Activated CD8-positive, alpha-beta memory T cell treated with anti-CD3 and anti-CD28 coated beads for 24 hours (primary cell): ENCODE measurements around the gene MVK.
"Not testable (repeated sequence)": the region's sequence is repeated elsewhere in the genome, so short reads cannot be mapped to it uniquely, and the experiment has no call there.

ENCODE experiments used
- DNase-seq: peaks from one replicate; pipeline ENCODE4 v3.0.0-alpha.2; 2020

Gene MVK

DNA sequence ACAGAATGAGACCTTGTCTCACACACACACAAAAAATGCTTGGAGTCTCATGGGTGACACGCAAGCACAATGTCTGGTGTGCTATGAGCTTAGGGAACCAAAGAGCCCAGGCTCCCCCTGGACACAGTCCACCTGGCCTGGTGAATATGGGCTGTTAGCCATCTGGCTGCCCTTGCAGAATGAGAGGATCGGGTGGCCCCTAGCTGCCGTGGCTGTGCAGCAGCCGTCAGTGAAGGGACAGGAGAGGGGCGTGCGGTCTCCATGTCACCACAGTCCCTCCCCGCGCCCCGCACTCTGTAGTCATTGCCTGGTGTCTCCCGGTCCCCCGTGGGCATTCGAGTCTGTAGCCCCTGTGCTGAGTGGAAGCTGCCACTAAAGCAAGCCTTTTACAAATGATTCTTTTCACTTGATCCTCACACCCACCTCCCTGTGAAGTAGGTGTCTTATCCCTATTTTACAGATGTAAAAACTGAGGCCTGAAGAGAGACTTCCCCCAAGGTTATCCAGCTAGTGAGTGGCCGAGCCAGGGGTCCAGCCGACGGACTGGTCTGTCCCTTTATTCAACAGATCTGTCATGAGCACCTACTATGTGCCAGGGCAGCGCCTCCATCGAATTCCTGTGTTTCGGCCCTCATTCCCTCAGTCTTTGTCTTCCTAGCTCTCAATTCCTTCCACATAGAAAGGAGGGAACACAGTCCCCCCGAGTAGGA lies 18.8 kb downstream of the MVK start:
- no peak for DNase-seq

GRCh38 chr12:109592905-109593272 lies 19.3 kb downstream of the MVK start:
- DNase-seq: no peak

GRCh38 chr12:109594556-109595317 lies 21.1 kb downstream of the MVK start:
- no peak for DNase-seq

- no peak for DNase-seq
These were observed 21.8 kb downstream of the MVK start for GRCh38 chr12:109595321-109595902.

DNA sequence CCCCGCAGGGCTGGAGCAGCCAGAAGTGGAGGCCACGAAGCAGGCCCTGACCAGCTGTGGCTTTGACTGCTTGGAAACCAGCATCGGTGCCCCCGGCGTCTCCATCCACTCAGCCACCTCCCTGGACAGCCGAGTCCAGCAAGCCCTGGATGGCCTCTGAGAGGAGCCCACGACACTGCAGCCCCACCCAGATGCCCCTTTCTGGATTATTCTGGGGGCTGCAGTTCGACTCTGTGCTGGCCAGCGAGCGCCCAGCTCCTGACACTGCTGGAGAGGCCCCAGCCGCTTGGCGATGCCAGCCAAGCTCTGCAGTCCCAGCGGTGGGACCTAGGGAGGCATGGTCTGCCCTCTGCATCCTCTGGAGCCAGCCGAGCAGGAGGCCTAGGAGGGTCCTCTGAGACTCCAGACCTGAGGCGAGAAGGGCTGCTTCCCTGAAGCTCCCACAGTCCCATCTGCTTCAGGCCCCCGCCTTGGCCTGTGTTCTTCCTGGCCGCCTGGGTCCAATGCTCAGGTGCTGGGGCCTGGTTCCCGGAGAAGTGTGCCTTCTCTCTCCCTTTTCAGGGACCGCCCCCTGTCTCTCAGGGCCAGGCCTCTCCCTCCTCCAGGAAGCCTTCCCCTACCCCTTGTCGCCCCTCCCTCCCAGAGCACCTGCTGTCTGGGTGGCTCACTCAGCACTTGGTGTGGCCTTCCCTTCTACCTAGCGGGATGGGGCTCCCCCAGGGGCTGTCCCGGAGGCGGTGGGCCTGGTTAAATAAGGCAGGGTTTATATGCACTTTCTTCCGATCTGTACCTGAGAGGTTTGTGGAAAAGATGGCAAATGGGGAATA lies 23.0 kb downstream of the MVK start:
- DNase-seq: no peak

- DNase-seq: no peak
These were observed 23.8 kb downstream of the MVK start for GRCh38 chr12:109597414-109597794.

GRCh38 chr12:109597795-109598427 lies 24.3 kb downstream of the MVK start:
- DNase-seq: peak; percentile 85

DNA sequence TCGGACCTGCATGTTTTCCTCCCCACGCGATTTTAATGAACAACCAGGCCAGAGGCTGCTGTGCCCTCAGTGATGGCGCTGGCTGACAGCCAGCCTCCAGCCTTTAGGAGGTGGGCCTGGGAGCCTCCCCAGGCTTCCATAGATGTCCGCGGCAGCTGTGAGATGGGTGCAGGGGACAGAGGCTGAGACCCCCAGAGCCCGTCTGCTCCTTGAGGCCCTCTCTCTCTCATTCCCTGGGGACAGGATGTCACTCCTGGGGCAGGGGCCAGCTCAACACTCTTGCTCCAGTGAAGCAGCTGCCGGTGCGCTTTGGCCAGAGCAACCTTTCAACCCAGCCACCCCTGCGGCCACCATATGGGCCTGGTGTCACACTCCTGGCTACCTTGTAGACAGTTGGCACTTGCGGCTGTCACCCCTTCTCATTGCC lies 24.8 kb downstream of the MVK start:
- no peak for DNase-seq

- DNase-seq: no peak
These were observed 25.5 kb downstream of the MVK start for GRCh38 chr12:109599087-109599486.

DNA sequence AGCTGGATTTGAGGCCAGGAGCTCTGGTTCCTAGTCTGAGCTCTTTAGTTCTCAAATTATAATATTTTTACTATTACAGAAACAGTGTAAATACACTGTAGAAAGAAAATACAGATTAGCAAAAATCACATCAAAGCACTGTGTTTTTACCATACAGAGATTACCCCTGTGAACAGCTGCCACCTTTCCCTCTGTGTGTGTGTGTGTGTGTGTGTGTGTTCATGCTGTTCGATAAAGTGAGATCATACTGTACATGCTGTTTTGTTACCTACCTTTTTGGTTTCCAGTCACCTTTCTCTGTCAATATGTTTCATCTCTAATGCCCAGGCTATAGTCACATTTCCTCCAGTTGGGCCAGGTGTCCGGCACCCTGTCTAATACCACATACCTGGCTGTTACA lies 26.9 kb downstream of the MVK start:
- no peak for DNase-seq

- DNase-seq: no peak
These were observed 27.4 kb downstream of the MVK start for GRCh38 chr12:109600995-109601394.

DNA sequence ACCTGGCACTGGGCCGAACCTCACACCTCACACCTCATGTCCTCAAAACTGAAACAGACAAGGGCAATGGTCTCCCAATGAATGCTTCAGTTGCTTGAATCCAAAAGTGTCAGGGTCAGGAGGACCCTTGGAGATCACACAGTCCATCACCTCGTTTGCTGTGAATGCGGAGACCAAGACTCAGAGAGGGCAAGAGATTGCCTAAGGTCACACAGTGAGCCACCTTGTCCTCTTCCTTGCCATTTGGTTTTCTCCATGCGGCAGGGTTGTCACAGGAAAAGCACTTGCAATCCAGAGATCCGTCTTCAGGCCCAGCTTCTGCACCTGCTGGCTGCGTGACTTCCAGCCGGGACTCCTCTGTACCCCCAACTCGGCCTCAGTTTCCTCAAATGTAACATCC lies 28.0 kb downstream of the MVK start:
- DNase-seq: no peak

DNA sequence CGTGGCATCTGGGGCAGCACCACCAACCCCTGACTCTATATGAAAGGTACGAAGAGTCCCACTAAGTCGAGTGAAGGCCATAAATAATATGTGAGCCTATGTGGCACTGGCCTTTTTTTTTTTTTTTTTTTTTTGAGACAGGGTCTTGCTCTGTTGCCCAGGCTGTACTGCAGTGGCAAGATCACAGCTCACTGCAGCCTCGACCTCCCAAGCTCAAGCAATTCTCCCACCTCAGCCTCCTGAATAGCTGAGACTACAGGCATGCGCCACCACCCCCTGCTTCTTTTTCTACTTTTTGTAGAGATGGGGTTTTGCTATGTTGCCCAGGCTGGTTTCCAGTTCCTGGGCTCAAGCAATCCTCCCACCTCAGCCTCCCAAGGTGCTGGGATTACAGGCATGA lies 28.5 kb downstream of the MVK start:
- not testable (repeated sequence) for DNase-seq

- no peak for DNase-seq
These were observed 30.6 kb downstream of the MVK start for GRCh38 chr12:109604132-109604585.

- DNase-seq: no peak
These were observed 31.4 kb downstream of the MVK start for GRCh38 chr12:109605016-109605415.

DNA sequence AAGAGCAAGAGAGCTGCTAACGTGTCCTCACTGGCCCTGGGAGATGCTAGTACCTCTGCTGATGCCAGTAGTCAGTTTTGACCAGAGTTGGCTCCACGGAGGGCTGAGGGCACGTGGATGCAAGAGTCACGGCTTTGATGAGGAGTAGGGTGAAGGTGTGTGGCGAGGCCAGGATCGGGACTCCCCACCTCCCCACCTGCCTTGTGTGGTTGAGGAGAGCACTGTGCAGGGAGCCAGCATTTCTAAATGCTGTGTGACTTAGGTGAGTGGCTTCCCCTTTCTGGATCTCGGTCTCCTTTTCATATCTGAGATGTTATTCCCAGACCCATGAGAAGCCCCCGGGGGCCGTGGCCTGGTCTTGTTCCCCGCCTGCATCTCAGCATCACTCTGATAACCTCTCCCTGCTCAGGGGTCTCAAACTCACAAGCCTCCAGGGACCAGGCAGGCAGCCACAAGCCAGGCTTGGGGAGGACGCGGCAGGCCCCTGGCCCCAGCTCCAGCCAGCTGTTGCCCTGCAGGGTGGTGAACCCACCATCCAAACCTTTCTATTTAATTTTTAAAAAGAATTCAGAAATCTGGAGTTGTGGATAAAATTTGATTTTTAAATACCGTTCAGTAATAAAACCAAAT lies 32.1 kb downstream of the MVK start:
- no peak for DNase-seq

DNA sequence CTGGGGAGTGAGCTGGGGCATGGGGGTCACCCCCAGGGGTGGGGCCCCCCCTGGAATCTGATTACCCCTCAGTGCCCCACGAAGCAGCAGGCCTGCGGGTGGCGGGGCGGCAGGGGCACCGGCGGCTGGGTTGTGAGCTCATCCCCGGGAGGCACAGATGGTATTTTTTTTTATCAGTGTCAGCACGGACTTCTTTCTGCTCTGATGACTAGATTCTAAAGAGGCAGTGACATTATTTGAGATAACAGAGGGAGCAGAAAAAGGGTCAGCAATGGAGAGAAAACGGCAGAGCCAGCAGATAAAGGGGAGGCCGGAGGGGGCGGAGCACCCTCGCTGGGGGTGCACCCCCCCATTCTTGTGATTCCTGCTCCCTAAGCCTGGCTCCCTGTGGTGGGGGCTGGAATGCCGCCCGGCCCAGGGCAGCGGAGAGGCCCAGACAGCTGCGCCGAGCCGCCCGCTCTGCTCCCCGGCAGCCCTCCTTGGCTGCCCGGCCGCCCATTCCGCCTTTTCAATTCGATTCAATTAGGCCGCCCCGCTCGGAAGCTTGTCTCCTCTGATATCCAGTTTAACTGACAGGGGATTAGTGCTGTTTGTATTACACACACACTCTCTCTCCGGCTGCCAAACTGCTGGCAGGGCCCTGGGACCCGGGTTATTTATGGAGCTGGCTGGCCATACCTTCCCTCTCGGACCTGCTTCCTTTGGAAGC lies 32.9 kb downstream of the MVK start:
- no peak for DNase-seq

- DNase-seq: no peak
These were observed 34.0 kb downstream of the MVK start for GRCh38 chr12:109607618-109608017.

GRCh38 chr12:109608270-109608669 lies 34.7 kb downstream of the MVK start:
- DNase-seq: no peak

DNA sequence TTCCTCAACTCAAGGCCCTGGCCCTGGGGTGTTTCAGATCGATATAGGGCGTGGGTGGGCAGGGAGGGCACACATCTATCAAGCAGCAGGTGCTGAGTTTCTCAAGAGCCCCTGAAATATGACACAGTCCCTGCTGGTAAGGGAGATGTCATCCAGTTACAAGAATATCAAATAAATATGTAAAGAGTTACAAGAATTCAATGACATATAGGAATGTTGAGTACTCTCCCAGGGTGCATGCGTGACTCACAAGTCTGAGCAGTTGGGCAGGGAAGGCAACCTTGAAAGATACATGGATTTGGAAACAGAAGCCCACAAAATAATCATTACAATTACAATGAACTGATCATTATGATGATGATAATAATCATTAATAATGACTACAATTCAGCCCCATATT lies 35.2 kb downstream of the MVK start:
- no peak for DNase-seq

DNA sequence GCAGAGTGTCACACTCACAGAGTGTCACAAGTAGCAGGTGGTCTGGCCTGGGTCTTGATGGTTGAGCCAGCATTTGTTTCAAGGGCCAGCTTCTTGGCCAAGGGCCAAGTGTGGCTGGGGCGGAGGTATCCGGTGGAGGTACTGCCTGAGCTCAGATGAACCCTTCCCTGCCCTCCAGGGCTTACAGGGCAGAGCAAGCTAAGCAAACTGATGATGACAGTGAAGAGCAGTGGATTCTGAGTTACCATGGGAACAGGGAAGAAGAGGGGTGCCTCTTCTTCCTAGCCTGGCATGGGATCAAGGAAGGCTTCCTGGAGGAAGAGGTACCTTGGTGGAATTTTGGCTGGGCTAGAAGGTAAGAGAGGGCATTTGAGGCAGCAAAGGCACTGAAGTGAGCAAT lies 35.7 kb downstream of the MVK start:
- DNase-seq: no peak

- DNase-seq: no peak
These were observed 36.9 kb downstream of the MVK start for GRCh38 chr12:109610523-109610922.
